Transverse colon (tissue), 4 donors: ENCODE results near the gene TENM4. TPM values are rescaled to one million over a fixed set of nuclear protein-coding genes. Genes with fewer than 3 reads are reported as not detected.

ENCODE experiments used
- DNase-seq: peaks from one replicate; pipeline ENCODE4 v3.0.0-alpha.2; 2019
- H3K27ac ChIP-seq, 4 donors: fragments of 200-600 bp; sonication (generic); 2 replicates each; pipeline ENCODE4 v1.5.1; 2016 to 2018; ENCODE audit warnings: inconsistent platforms in 4 of 4
- H3K27me3 ChIP-seq: fragments of 200-600 bp; sonication (generic); 2 replicates; pipeline ENCODE4 v1.5.1; 2017; ENCODE audit warnings: inconsistent platforms
- H3K36me3 ChIP-seq, 4 donors: fragments of 200-600 bp; sonication (generic); 2 replicates each; pipeline ENCODE4 v1.5.1; 2017 to 2019; ENCODE audit warnings: inconsistent platforms in 4 of 4
- H3K4me1 ChIP-seq, 4 donors: fragments of 200-600 bp; sonication (generic); 2 replicates each; pipeline ENCODE4 v1.5.1; 2017 to 2020; ENCODE audit warnings: inconsistent platforms in 4 of 4
- H3K4me3 ChIP-seq, 4 donors: fragments of 200-600 bp; sonication (generic); 1 replicate in 1 of 4; 2 replicates in 3 of 4; pipeline versions ENCODE4 v1.5.1 to v1.6.1; 2017 to 2019; ENCODE audit warnings: inconsistent platforms in 4 of 4
- H3K9me3 ChIP-seq, 2 donors: fragments of 200-600 bp; sonication (generic); 2 replicates each; pipeline ENCODE4 v1.5.1; 2017 to 2019; ENCODE audit warnings: inconsistent platforms in 2 of 2
- CTCF ChIP-seq, 5 experiments: fragments of 200-600 bp in 3 of 5; fragments of 450-650 bp in 2 of 5; sonication (generic) in 3 of 5; IDR thresholded peaks; 1 replicate in 2 of 5; 2 replicates in 3 of 5; pipeline ENCODE4 v1.5.1; 2016 to 2017; ENCODE audit warnings: antibody characterized with exemption in 5 of 5, inconsistent platforms in 3 of 5, mild to moderate bottlenecking in 2 of 5, moderate library complexity in 1 of 5
- EP300 ChIP-seq: sonication (generic); formaldehyde crosslinking; IDR thresholded peaks from one replicate; pipeline ENCODE4 v1.6.1; 2017; ENCODE audit warnings: antibody characterized with exemption, low read depth
- POLR2A ChIP-seq: fragments of 450-650 bp; IDR thresholded peaks from one replicate; pipeline ENCODE4 v1.6.1; 2016; ENCODE audit warnings: antibody characterized with exemption, mild to moderate bottlenecking, moderate library complexity
- POLR2AphosphoS5 ChIP-seq, 3 donors: sonication (generic); formaldehyde crosslinking; IDR thresholded peaks; one replicate each; pipeline ENCODE4 v1.6.1; 2016; ENCODE audit warnings: antibody characterized with exemption in 3 of 3
- WGBS, 2 donors: methylation state at CpG; one replicate each; pipeline ENCODE4 v1.1.5; 2018; ENCODE audit warnings: low coverage in 1 of 2; 5-methylcytosine and 5-hydroxymethylcytosine counted together
- in situ Hi-C, 4 donors: fragments of 200-750 bp; cut with MboI; loops; one replicate each; pipeline versions ENCODE4 v1.15.0 to v1.15.1; 2017; ENCODE audit warnings: low sequenced_read_pairs in 3 of 4, low pct_ligation_motif_present in 1 of 4, low pct_unique_long_range_greater_than_20kb in 1 of 4
- intact Hi-C: fragments of 100-400 bp; cut with DNase I; formaldehyde crosslinking; loops from one replicate; pipeline ENCODE4 v1.15.1; 2023; ENCODE audit warnings: low total_unique reads
- total RNA-seq, 4 donors: library from RNA; depleted of rRNA; stranded (reverse); fragments of >200 nt; gene quantifications; one replicate each; pipeline ENCODE4 v1.1.0, GENCODE V29; 2016

Gene TENM4
- total RNA-seq, 4 donors from 2014 or later, result 0.14 to 0.79 (median 0.39) TPM

GRCh38 chr11:78735711-78736110 lies 705.1 kb downstream of the TENM4 start:
- in situ Hi-C loops (no loop called here), intact Hi-C loops (no loop called here)
- TF ChIP-seq POLR2AphosphoS5 (IDR thresholded peaks at IDR 0.05) (no peak), CTCF (IDR thresholded peaks at IDR 0.05) (no peak), EP300 (no peak), POLR2A (no peak)
- no peaks in the 10 kb centered on the region for H3K27me3 ChIP-seq
- H3K27ac ChIP-seq, result no peak overlapping the region
- no peak for DNase-seq
- H3K4me3 ChIP-seq, result no peak overlapping the region
- H3K4me1 ChIP-seq, result peaks cover 0 to 7% (median 3%) of the 10 kb centered on the region in 4 donors
- H3K36me3 ChIP-seq, result no peaks in the 10 kb centered on the region
- no peaks in the 10 kb centered on the region for H3K9me3 ChIP-seq

DNA sequence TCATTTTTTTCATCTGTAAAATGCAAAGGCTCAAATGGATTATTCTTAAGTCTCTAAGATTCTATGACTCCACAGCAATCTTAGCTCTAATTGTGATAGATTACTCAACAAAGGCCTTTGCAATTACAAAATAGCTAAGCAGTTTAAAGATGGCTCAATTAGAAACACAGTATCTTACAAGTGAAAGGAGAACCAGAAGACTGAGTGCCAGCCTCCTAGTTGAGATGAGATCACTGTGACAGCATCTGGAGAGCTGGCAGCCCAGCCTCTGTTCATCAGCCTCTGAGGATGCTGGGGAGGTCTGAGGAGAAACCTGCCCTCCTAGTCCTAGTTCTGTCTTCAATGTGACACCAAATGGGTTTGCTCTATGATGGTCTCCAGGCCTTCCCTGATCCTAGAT lies 707.8 kb downstream of the TENM4 start:
- in situ Hi-C loops (no loop called here), intact Hi-C loops (no loop called here)
- no peak for TF ChIP-seq CTCF (IDR thresholded peaks at IDR 0.05)
- no peak for TF ChIP-seq POLR2AphosphoS5 (IDR thresholded peaks at IDR 0.05)
- no peak for TF ChIP-seq POLR2A
- TF ChIP-seq EP300, result no peak
- no peak for DNase-seq
- Histone ChIP-seq H3K27me3 (no peaks in the 10 kb centered on the region), H3K27ac (no peak overlapping the region), H3K36me3 (no peaks in the 10 kb centered on the region), H3K9me3 (no peaks in the 10 kb centered on the region), H3K4me3 (no peak overlapping the region), H3K4me1 (no peaks in the 10 kb centered on the region)

GRCh38 chr11:78732246-78732645 lies 708.6 kb downstream of the TENM4 start:
- no peaks in the 10 kb centered on the region for H3K9me3 ChIP-seq
- no peak overlapping the region for H3K4me3 ChIP-seq
- no peaks in the 10 kb centered on the region for H3K4me1 ChIP-seq
- 97% methylated on average over 5 to 11 of the region's 11 CpGs for WGBS, 2 donors
- DNase-seq, result no peak
- in situ Hi-C loops, result no loop called here
- no peaks in the 10 kb centered on the region for H3K27me3 ChIP-seq
- TF ChIP-seq CTCF (IDR thresholded peaks at IDR 0.05) (no peak), POLR2AphosphoS5 (IDR thresholded peaks at IDR 0.05) (no peak), POLR2A (no peak), EP300 (no peak)
- no peaks in the 10 kb centered on the region for H3K36me3 ChIP-seq
- H3K27ac ChIP-seq, result no peak overlapping the region
- intact Hi-C loops, result no loop called here

- intact Hi-C loops (no loop called here), in situ Hi-C loops (no loop called here)
- TF ChIP-seq POLR2A, result no peak
- no peak for TF ChIP-seq CTCF (IDR thresholded peaks at IDR 0.05)
- no peak for TF ChIP-seq EP300
- no peak for TF ChIP-seq POLR2AphosphoS5 (IDR thresholded peaks at IDR 0.05)
- H3K36me3 ChIP-seq, result no peaks in the 10 kb centered on the region
- H3K27ac ChIP-seq, result no peak overlapping the region
- no peaks in the 10 kb centered on the region for H3K4me1 ChIP-seq
- WGBS, 2 donors, result 67 to 71% methylated on average over 1 to 5 of the region's 5 CpGs
- H3K27me3 ChIP-seq, result no peaks in the 10 kb centered on the region
- H3K9me3 ChIP-seq, result no peaks in the 10 kb centered on the region
- DNase-seq, result peak; percentile 12
- no peak overlapping the region for H3K4me3 ChIP-seq
These were observed 709.8 kb downstream of the TENM4 start for GRCh38 chr11:78731027-78731426.
